Measurements from ENCODE around the gene BRAF. TPM values are rescaled to one million over a fixed set of nuclear protein-coding genes. Genes with fewer than 3 reads are reported as not detected.
A peak's percentile ranks its signal among the peaks of the same experiment; 100 is the strongest.
"Not testable (repeated sequence)": the region's sequence is repeated elsewhere in the genome, so short reads cannot be mapped to it uniquely, and the experiment has no call there.

BRAF gene
- total RNA-seq, 1 donor from 2014 or later: 16.6 TPM

- intact Hi-C loops (cut with DNase I): no loop called here
- DNase-seq: no peak
- no peak for ATAC-seq (ENCODE audit: poor library complexity)
Observed at GRCh38 chr7:140829720-140830119, 95.0 kb downstream of the BRAF start.

DNA sequence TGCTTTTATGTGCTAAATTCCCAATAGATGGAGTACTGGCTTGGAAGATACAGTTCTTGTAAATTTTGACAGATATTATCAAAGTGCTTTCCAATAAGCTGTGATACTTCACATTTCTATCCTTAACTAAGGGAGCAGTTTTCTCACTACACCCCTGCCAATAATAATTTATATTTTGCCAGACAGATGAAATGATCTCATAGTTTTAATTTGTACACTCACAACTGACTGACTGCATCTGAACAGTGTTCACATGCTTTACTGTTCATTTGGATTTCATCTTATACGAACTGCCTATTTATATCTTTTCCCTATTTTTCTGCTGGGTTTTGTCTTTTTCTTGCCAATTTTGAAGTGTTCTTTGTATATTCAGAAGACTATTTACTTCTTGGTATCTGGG is 96.0 kb downstream of the BRAF start:
- ATAC-seq (ENCODE audit: poor library complexity): no peak
- intact Hi-C loops (cut with DNase I): no loop called here

DNA sequence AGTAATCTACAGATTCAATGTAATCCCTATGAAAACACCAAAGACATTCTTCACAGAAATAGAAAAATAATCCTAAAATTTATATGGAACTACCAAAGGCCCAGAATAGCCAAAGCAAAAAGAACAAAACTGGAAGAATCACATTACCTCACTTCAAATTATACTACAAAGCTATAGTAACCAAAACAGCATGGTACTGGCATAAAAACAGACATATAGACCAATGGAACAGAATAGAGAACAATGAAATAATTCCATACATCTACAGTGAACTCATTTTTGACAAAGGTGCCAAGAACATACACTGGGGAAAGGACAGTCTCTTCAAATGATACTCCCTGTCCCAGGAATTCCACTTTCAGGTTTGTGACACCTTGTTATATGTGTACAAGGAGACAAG is 107.3 kb downstream of the BRAF start:
- intact Hi-C loops (cut with DNase I); DNase-seq; ATAC-seq (ENCODE audit: poor library complexity): not testable (repeated sequence)

More for the DNA sequence above, 96.0 kb downstream of the BRAF start:
- no peak for DNase-seq

DNA sequence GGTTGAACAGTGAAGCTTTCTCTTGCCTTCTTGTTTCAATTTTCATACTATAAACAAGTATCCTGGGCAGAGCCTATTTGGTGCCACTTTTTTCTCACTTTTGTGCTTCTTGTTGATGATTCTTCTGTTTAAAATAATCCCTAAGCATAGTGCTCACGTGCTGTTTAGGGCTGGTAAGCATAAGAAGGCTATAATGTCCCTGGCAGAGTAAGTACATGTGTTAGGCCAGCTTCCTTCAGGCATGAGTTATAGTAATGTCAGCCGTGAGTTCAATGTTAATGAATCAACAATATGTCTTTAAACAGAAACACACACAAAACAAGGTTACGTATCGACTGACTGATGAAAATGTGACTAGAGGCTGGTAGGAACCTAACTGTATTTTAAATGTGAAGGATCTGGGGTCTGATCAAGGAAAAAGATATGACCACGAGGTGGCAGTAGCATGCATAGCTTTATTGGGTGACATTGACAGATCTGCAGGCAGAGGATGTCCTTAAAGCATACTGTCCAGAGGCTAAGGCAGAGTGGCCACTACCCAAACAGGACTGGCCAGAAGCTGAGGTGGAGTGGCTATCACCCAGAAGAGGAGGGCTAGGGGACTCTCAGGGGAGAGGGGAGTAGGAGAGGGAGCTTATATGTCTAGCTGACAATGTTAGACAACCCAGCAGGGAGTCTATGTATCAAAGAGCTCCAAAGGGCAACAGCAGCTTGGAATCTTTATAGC is 113.7 kb downstream of the BRAF start:
- intact Hi-C loops (cut with DNase I): loop anchor here (5.0 kb wide), 1 partner anchor 201 kb away; the partner anchor contains the start of gene MRPS33
- ATAC-seq (ENCODE audit: poor library complexity) (peak; percentile 96), DNase-seq (no peak)

DNA sequence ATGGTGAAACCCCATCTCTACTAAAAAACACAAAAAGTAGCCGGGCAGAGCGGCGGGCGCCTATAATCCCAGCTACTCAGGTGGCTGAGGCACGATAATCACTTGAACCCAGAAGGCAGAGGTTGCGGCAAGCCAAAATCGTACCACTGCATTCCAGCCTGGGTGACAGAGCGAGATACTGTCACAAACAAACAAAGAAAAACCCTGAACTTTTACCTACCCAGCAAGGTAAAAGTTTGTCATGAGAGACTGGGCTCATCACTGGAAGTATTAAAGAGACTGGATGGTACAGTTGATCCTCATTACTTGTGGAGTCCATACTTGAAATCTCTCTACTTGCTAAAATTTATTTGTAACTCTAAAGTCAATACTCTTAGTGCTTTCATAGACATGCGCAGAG is 114.3 kb downstream of the BRAF start:
- no peak for ATAC-seq (ENCODE audit: poor library complexity)
- intact Hi-C loops (cut with DNase I): loop anchor here (5.0 kb wide), 1 partner anchor 202 kb away; the partner anchor contains the start of gene MRPS33
- DNase-seq: no peak

GRCh38 chr7:140778975-140779374 is 145.8 kb downstream of the BRAF start:
- DNase-seq (no peak), ATAC-seq (ENCODE audit: poor library complexity) (no peak)
- intact Hi-C loops (cut with DNase I): no loop called here

DNA sequence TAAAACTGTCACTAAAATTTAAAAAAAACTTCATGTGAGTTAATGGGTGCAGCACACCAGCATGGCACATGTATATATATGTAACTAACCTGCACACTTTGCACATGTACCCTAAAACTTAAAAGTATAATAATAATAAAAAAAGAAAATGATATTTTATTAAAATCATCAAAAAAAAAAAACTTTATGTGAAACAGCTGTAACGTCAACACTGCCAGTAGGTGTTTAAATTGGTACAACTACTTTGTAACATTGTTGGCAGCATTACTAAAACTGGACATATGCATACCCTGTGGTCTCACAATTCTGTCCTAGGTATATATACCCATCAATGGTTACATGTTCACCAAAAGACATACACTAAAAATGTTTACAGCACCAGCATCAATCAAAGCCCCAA is 146.2 kb downstream of the BRAF start:
- DNase-seq: no peak
- no peak for ATAC-seq (ENCODE audit: poor library complexity)
- intact Hi-C loops (cut with DNase I): no loop called here

DNA sequence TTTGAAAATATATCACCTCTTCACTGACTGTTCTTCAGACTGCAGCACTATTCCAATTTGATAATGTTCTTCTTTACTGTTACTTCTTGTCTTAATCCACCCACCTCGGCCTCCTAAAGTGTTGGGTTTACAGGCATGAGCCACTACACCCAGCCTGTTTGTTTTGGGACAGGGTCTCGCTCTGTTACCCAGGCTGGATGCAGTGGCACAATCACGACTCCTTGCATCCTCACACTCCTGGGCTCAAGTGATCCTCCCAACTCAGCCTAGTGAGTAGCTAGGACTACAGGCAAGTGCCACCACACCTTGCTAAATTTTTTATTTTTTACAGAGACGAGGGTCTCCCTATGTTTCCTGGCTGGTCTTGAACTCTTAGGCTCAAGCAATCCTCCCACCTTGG is 150.4 kb downstream of the BRAF start:
- DNase-seq (no peak), ATAC-seq (ENCODE audit: poor library complexity) (no peak)
- intact Hi-C loops (cut with DNase I): no loop called here

DNA sequence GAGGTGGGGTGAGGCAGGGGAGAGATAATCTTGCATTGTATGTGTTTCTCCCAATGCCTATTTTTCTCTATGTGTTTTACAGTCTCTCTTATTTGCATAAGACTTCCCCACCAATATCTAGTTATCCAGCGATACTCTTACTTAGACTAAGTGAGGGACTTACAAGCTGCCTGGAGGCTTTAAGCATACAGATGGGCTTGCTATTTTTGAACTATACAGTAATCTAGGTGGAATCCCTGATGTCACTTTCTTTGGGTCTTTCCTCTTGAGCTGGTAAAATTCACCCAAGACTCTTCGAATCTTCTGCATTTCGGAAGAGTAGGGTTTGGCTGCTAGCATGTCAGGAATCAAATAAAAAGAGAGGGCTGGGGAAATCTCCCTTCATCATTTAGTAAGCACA is 151.6 kb downstream of the BRAF start:
- DNase-seq: no peak
- intact Hi-C loops (cut with DNase I): no loop called here
- no peak for ATAC-seq (ENCODE audit: poor library complexity)

GRCh38 chr7:140771826-140772225 is 152.9 kb downstream of the BRAF start:
- DNase-seq (no peak), ATAC-seq (ENCODE audit: poor library complexity) (no peak)
- intact Hi-C loops (cut with DNase I): no loop called here

DNA sequence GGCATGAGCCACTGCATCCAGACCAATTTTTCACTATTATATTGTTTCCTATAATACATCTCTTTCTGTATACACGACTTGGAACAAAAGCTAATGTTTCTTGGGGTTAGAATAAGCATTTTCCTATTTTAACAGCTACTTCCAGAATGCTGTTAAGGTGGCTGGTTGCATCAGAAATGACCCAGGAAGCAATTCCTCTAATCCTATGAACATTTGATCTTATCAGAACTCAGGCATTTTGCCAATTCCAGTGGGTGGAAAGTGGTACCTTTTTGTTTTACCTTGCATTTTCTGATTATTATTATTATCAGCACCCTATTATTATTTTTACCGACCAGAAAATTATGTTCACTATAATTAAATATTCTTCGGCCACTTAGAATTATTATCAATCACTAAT is 154.9 kb downstream of the BRAF start:
- intact Hi-C loops (cut with DNase I): no loop called here
- DNase-seq: no peak
- no peak for ATAC-seq (ENCODE audit: poor library complexity)

DNA sequence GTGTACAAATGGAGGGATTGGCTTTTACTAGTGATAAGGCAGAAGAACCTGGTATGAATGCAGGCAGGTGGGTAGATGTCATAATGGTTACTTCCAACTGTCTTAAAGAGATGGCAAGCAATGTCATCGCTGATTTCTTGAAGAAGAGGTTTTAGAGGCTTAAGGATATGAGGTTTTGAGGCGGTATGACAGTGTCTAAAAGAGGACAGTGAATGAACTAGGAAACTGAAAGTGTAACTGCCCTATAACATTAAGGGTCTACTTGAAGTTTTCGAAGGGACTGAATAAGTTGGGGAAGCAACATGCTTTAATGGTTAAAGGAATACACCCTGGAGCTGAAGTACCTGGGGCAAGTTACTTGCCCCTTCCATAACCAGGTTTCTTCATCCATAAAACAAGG is 157.3 kb downstream of the BRAF start:
- intact Hi-C loops (cut with DNase I): no loop called here
- DNase-seq (no peak), ATAC-seq (ENCODE audit: poor library complexity) (no peak)

DNA sequence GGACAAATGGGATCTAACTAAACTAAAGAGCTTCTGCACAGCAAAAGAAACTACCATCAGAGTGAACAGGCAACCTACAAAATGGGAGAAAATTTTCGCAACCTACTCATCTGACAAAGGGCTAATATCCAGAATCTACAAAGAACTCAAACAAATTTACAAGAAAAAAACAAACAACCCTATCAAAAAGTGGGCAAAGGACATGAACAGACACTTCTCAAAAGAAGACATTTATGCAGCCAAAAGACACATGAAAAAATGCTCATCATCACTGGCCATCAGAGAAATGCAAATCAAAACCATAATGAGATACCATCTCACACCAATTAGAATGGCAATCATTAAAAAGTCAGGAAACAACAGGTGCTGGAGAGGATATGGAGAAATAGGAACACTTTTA is 159.3 kb downstream of the BRAF start:
- intact Hi-C loops (cut with DNase I); ATAC-seq (ENCODE audit: poor library complexity); DNase-seq: not testable (repeated sequence)

DNA sequence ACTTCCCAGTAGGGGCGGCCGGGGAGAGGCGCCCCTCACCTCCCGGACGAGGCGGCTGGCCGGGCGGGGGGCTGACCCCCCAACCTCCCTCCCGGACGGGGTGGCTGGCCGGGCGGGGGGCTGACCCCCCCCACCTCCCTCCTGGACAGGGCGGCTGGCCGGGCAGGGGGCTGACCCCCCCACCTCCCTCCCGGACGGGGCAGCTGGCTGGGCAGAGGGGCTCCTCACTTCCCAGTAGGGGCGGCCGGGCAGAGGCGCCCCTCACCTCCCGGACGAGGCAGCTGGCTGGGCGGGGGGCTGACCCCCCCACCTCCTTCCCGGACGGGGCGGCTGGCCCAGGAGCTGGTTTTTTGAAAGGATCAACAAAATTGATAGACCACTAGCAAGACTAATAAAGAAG is 161.6 kb downstream of the BRAF start:
- intact Hi-C loops (cut with DNase I); ATAC-seq (ENCODE audit: poor library complexity); DNase-seq: not testable (repeated sequence)

GRCh38 chr7:140761375-140761774 is 163.4 kb downstream of the BRAF start:
- ATAC-seq (ENCODE audit: poor library complexity); DNase-seq; intact Hi-C loops (cut with DNase I): not testable (repeated sequence)

DNA sequence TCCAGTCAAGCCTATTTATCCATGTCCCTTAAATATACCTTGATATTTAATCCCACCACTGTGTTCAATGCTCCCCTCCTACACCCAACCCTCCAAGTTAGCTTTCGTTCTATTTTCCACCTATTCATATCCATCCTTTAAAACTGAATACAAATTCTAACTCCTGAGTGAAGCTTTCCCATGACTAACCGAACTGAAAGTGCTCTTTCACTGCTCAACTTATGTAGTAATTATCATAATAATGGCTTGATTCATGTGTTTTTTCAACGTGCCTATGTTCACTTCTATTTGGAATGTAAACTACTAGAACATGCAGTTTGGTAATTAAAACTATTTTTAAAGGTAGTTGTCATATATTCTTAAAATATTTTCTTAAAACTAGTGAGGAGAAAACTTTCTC is 170.2 kb downstream of the BRAF start:
- DNase-seq (no peak), ATAC-seq (ENCODE audit: poor library complexity) (no peak)
- intact Hi-C loops (cut with DNase I): no loop called here

GRCh38 chr7:140752533-140752932 is 172.2 kb downstream of the BRAF start:
- intact Hi-C loops (cut with DNase I): no loop called here
- ATAC-seq (ENCODE audit: poor library complexity): no peak
- no peak for DNase-seq

DNA sequence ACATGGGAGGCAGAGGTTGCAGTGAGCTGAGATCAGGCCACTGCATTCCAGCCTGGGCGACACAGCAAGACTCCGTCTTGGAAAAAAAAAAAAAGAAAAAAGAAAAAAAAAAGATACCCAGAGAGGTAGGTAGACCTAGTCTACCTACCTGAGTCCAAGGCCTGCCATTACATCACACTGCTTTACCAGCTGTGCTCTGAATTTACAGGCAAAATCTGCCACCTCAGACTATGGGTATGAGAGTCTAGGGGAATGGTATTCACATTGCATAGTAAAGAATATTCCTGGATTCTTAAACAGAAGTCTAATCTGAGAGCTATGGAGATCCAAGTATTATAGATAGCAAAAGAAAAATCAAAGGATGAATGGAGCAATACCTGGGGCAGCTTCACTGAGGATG is 178.0 kb downstream of the BRAF start:
- no peak for ATAC-seq (ENCODE audit: poor library complexity)
- intact Hi-C loops (cut with DNase I): no loop called here
- no peak for DNase-seq

- ATAC-seq (ENCODE audit: poor library complexity) (no peak), DNase-seq (no peak)
- intact Hi-C loops (cut with DNase I): no loop called here
Observed at GRCh38 chr7:140745266-140746058, 179.3 kb downstream of the BRAF start.

DNA sequence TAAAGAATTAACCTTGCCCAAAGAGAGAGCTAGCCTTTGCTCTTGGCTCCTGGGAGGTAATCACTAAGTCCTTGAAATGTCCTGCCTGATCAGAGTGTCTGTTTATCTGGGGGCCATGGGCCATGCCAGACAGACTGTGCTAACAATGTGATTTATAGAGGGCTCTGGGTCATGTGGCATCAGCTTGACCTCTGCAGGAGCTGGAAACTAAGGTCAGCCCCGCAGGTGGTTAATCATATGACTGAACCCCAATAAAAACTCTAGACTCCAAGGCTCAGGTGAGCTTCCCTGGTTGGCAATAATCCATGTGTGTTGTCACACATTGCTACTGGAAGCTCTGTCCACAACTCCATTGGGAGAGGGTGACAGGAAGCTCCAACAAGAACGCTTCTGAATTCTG is 180.7 kb downstream of the BRAF start:
- ATAC-seq (ENCODE audit: poor library complexity) (peak; percentile 38), DNase-seq (no peak)
- intact Hi-C loops (cut with DNase I): no loop called here
